GM23338 (cell line): ENCODE results near the gene CABLES1.

Experiments used
- CREB1 ChIP-seq: fragments of 250-450 bp; sonication (Bioruptor Pico); IDR thresholded peaks from 2 replicates; pipeline ENCODE4 v1.5.0; 2020; ENCODE audit warnings: low read depth, mild to moderate bottlenecking, moderate library complexity
- EZH2 ChIP-seq: fragments of 200-600 bp; sonication (generic); IDR thresholded peaks from one replicate; pipeline ENCODE4 v1.8.0; 2017; ENCODE audit warnings: antibody characterized with exemption, mild to moderate bottlenecking, low read depth; ENCODE audit not compliant: unreplicated experiment
- EZH2phosphoT487 ChIP-seq: fragments of 200-600 bp; sonication (generic); IDR thresholded peaks from one replicate; pipeline ENCODE4 v1.8.1; 2018; ENCODE audit warnings: antibody characterized with exemption; ENCODE audit not compliant: unreplicated experiment
- JUNB ChIP-seq: IDR thresholded peaks from one replicate; pipeline ENCODE4 v1.6.1; 2016; ENCODE audit warnings: antibody characterized with exemption; ENCODE audit not compliant: unreplicated experiment
- NANOG ChIP-seq: IDR thresholded peaks from 2 replicates; pipeline ENCODE4 v1.6.1; 2016; ENCODE audit warnings: antibody characterized with exemption, borderline replicate concordance
- POLR2AphosphoS5 ChIP-seq: IDR thresholded peaks from 2 replicates; pipeline ENCODE4 v1.6.1; 2016; ENCODE audit warnings: antibody characterized with exemption, low read depth
- REST ChIP-seq: IDR thresholded peaks from one replicate; pipeline ENCODE4 v1.6.1; 2018; ENCODE audit warnings: antibody characterized with exemption; ENCODE audit not compliant: unreplicated experiment
- STAT1 ChIP-seq: IDR thresholded peaks from one replicate; pipeline ENCODE4 v1.6.1; 2016; ENCODE audit warnings: antibody characterized with exemption; ENCODE audit not compliant: unreplicated experiment
- ZNF114 ChIP-seq: fragments of 250-450 bp; sonication (Bioruptor Pico); IDR thresholded peaks from 2 replicates; pipeline ENCODE4 v1.5.0; 2020; ENCODE audit warnings: mild to moderate bottlenecking, moderate library complexity
- ZNF331 ChIP-seq: fragments of 250-450 bp; sonication (Bioruptor Pico); IDR thresholded peaks from 2 replicates; pipeline ENCODE4 v1.5.0; 2020; ENCODE audit warnings: low read depth, mild to moderate bottlenecking, moderate library complexity
- TF ChIP-seq, protein P1 (sequence below), 2 experiments: fragments of 200-600 bp in 1 of 2; sonication (generic) in 1 of 2; conservative IDR thresholded peaks; 2 replicates each; pipeline versions ENCODE4 v1.5.1 to v1.6.1; 2016 to 2017; ENCODE audit warnings: antibody characterized with exemption in 2 of 2, low read depth in 2 of 2, mild to moderate bottlenecking in 2 of 2, moderate library complexity in 1 of 2
- TF ChIP-seq, protein P2 (sequence below): fragments of 250-450 bp; sonication (Bioruptor Pico); IDR thresholded peaks from 2 replicates; pipeline ENCODE4 v1.5.0; 2020; ENCODE audit warnings: mild to moderate bottlenecking, moderate library complexity
- TF ChIP-seq, protein P3 (sequence below): IDR thresholded peaks from 2 replicates; pipeline ENCODE4 v1.6.1; 2016; ENCODE audit warnings: antibody characterized with exemption

DNA sequence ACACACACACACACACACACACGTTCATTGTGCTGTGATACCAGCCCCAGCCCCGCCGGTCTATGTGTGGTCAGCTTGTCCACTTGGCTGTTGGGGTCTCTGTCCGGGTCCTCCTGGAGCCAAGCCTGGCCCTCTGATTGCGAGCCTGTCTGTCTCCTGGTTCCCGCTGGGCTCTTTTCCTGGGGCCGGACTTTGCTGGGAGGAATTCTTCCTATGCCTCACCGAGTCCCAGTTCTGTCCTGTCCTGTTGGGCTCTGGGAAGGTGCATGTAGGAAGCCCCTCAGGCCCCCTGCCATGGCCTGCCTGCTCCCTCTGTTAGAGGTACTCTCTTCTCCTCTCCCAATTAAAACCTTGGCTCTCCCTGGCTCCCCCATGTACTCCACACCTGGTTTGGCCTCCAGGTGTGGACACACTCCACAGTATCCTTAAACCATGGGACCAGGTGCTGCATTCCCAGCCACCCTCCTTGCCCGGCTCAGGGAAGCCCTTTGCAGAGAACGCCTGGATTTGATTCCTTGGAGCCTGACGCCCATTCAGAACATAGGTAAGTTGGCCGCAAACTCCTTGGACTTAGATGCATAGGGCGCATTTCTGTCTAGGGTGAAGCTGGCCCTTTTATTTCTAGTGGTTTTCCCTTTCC, 42.3 kb downstream of the CABLES1 start:
- TF ChIP-seq, protein P1, sequence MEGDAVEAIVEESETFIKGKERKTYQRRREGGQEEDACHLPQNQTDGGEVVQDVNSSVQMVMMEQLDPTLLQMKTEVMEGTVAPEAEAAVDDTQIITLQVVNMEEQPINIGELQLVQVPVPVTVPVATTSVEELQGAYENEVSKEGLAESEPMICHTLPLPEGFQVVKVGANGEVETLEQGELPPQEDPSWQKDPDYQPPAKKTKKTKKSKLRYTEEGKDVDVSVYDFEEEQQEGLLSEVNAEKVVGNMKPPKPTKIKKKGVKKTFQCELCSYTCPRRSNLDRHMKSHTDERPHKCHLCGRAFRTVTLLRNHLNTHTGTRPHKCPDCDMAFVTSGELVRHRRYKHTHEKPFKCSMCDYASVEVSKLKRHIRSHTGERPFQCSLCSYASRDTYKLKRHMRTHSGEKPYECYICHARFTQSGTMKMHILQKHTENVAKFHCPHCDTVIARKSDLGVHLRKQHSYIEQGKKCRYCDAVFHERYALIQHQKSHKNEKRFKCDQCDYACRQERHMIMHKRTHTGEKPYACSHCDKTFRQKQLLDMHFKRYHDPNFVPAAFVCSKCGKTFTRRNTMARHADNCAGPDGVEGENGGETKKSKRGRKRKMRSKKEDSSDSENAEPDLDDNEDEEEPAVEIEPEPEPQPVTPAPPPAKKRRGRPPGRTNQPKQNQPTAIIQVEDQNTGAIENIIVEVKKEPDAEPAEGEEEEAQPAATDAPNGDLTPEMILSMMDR (conservative IDR thresholded peaks at IDR 0.05; ENCODE audit: low read depth in 2 of 2), result no peak
- TF ChIP-seq STAT1, result no peak
- TF ChIP-seq CREB1, result no peak
- TF ChIP-seq REST, result no peak
- no peak for TF ChIP-seq EZH2phosphoT487
- TF ChIP-seq EZH2, result no peak
- TF ChIP-seq POLR2AphosphoS5, result no peak
- TF ChIP-seq NANOG, result no peak
- no peak for TF ChIP-seq JUNB
- no peak for TF ChIP-seq ZNF331 (CRISPR knock-in tag)
- TF ChIP-seq, protein P2, sequence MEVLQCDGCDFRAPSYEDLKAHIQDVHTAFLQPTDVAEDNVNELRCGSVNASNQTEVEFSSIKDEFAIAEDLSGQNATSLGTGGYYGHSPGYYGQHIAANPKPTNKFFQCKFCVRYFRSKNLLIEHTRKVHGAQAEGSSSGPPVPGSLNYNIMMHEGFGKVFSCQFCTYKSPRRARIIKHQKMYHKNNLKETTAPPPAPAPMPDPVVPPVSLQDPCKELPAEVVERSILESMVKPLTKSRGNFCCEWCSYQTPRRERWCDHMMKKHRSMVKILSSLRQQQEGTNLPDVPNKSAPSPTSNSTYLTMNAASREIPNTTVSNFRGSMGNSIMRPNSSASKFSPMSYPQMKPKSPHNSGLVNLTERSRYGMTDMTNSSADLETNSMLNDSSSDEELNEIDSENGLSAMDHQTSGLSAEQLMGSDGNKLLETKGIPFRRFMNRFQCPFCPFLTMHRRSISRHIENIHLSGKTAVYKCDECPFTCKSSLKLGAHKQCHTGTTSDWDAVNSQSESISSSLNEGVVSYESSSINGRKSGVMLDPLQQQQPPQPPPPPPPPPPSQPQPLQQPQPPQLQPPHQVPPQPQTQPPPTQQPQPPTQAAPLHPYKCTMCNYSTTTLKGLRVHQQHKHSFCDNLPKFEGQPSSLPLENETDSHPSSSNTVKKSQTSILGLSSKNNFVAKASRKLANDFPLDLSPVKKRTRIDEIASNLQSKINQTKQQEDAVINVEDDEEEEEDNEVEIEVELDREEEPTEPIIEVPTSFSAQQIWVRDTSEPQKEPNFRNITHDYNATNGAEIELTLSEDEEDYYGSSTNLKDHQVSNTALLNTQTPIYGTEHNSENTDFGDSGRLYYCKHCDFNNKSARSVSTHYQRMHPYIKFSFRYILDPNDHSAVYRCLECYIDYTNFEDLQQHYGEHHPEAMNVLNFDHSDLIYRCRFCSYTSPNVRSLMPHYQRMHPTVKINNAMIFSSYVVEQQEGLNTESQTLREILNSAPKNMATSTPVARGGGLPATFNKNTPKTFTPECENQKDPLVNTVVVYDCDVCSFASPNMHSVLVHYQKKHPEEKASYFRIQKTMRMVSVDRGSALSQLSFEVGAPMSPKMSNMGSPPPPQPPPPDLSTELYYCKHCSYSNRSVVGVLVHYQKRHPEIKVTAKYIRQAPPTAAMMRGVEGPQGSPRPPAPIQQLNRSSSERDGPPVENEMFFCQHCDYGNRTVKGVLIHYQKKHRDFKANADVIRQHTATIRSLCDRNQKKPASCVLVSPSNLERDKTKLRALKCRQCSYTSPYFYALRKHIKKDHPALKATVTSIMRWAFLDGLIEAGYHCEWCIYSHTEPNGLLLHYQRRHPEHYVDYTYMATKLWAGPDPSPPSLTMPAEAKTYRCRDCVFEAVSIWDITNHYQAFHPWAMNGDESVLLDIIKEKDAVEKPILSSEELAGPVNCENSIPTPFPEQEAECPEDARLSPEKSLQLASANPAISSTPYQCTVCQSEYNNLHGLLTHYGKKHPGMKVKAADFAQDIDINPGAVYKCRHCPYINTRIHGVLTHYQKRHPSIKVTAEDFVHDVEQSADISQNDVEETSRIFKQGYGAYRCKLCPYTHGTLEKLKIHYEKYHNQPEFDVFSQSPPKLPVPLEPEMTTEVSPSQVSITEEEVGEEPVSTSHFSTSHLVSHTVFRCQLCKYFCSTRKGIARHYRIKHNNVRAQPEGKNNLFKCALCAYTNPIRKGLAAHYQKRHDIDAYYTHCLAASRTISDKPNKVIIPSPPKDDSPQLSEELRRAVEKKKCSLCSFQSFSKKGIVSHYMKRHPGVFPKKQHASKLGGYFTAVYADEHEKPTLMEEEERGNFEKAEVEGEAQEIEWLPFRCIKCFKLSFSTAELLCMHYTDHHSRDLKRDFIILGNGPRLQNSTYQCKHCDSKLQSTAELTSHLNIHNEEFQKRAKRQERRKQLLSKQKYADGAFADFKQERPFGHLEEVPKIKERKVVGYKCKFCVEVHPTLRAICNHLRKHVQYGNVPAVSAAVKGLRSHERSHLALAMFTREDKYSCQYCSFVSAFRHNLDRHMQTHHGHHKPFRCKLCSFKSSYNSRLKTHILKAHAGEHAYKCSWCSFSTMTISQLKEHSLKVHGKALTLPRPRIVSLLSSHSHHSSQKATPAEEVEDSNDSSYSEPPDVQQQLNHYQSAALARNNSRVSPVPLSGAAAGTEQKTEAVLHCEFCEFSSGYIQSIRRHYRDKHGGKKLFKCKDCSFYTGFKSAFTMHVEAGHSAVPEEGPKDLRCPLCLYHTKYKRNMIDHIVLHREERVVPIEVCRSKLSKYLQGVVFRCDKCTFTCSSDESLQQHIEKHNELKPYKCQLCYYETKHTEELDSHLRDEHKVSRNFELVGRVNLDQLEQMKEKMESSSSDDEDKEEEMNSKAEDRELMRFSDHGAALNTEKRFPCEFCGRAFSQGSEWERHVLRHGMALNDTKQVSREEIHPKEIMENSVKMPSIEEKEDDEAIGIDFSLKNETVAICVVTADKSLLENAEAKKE (CRISPR knock-in tag), result no peak
- TF ChIP-seq, protein P3, sequence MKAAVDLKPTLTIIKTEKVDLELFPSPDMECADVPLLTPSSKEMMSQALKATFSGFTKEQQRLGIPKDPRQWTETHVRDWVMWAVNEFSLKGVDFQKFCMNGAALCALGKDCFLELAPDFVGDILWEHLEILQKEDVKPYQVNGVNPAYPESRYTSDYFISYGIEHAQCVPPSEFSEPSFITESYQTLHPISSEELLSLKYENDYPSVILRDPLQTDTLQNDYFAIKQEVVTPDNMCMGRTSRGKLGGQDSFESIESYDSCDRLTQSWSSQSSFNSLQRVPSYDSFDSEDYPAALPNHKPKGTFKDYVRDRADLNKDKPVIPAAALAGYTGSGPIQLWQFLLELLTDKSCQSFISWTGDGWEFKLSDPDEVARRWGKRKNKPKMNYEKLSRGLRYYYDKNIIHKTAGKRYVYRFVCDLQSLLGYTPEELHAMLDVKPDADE, result no peak
- TF ChIP-seq ZNF114 (CRISPR knock-in tag), result no peak
